NCI-H526 (cell line): ENCODE measurements around the gene ANKRD36C.
"Not testable (repeated sequence)": the region's sequence is repeated elsewhere in the genome, so short reads cannot be mapped to it uniquely, and the experiment has no call there.

Experiments used
- DNase-seq, 2 experiments: peaks; one replicate each; lab custom pipeline; 2025; lab: John Stamatoyannopoulos, UW

Gene ANKRD36C

DNA sequence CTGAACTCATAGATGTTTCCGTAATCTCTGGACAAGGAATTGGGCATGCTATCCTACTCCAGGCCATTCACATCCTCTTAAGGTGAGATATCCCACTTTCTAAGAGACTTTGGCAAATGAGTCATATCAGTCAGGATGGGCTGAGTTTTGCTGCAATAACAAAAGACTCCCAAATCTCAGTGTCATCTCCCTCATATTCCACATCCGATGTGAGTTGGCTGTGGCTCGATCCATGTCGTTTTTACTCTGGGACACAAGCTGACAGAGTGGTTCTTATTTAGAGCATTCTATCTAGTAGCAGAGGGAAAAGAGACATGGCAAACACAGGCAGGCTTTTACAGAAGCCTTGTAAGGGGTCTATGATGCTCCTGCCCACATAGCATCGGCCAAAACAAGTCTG is 14.6 kb upstream of the ANKRD36C start:
- not testable (repeated sequence) for DNase-seq

GRCh38 chr2:95992520-95993272 is 1.1 kb upstream of the ANKRD36C start:
- not testable (repeated sequence) for DNase-seq

- DNase-seq, result not testable (repeated sequence)
Observed at GRCh38 chr2:95992102-95992501, 478 bp upstream of the ANKRD36C start.

- DNase-seq, result not testable (repeated sequence)
Observed at GRCh38 chr2:95990884-95991283, 740 bp downstream of the ANKRD36C start.

- DNase-seq, result not testable (repeated sequence)
Observed at GRCh38 chr2:95951662-95952061, 40.0 kb downstream of the ANKRD36C start.

DNA sequence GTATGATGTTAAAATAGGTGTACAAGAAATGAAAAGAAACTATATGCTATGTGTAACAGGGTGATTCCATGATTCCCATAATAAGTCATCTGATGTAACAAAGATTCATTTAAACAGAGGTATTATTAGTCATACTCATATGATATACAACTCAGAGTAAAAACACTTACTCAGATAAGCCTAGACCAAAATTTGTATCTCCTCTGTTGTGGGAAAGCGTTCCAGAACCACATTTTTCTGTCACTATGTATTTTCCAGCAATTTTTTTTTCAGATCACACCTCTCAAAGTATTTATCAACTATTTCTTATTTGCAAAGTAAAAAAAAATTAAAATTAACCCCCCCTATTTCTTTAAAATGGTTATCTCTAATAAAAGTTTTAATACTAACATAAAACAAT is 43.6 kb downstream of the ANKRD36C start:
- not testable (repeated sequence) for DNase-seq

DNA sequence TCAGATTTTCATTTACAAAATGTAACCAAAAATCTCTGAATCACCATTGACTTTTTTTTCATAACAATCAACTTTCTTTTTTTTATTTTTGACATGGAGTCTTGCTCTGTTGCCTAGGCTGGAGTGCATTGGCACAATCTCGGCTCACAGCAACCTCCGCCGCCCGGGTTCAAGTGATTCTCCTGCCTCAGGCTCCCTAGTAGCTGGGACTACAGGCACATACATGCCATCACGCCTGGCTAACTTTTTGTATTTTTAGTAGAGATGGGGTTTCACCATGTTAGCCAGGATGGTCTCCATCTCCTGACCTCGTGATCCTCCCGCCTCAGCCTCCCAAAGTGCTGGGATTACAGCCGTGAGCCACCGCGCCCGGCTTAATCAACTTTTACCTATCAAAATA is 51.7 kb downstream of the ANKRD36C start:
- not testable (repeated sequence) for DNase-seq

GRCh38 chr2:95930740-95931139 is 60.9 kb downstream of the ANKRD36C start:
- DNase-seq, result not testable (repeated sequence)

DNA sequence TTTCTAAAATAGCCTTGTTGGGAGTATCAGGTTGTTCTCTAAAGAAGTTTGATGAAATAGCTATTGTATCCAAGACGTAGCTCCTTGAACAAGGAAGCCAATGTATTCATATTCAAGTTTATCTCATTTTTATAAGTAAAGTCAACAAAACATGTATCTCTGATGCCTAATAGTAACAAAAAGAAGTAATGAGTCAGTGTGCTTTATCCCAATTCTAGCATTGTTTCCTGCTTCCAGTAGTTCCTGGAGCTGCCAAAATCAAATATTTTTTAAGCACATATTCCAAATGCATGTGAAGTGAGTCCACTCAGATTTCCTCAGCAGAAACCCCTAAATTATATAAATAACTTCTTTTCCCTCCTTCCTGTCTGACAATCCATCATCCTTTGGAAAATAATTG is 74.6 kb downstream of the ANKRD36C start:
- not testable (repeated sequence) for DNase-seq

GRCh38 chr2:95915131-95915530 is 76.5 kb downstream of the ANKRD36C start:
- not testable (repeated sequence) for DNase-seq

DNA sequence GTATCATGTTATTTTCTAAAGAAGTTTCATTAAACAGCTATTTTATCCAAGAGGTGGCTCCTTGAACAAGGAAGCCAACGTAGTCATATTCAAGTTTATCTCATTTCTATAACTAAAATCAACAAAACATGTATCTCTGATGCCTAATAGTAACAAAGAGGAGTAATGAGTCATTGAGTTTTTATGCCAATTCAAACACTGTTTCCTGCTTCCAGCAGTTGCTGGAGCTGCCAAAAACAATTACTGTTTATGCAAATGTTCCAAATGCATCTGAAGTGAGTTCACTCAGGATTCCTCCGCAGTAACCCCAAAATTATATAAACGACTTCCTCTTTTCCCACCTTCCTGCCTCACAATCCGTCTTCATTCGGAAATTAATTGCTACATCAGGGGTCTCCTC is 80.2 kb downstream of the ANKRD36C start:
- not testable (repeated sequence) for DNase-seq

DNA sequence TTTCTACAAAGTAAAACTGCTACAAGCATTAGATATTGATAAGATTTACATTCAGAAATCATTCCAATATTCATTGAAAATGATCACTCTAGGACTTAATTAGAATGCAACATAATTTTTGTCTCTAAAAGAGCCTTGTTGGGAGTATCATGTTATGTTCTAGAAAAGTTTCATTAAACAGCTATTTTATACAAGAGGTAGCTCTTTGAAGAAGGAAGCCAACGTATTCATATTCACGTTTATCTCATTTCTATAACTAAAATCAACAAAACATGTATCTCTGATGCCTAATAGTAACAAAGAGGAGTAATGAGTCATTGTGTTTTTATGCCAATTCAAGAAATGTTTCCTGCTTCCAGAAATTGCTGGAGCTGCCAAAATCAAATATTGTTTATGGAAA is 97.2 kb downstream of the ANKRD36C start:
- DNase-seq, result not testable (repeated sequence)

DNA sequence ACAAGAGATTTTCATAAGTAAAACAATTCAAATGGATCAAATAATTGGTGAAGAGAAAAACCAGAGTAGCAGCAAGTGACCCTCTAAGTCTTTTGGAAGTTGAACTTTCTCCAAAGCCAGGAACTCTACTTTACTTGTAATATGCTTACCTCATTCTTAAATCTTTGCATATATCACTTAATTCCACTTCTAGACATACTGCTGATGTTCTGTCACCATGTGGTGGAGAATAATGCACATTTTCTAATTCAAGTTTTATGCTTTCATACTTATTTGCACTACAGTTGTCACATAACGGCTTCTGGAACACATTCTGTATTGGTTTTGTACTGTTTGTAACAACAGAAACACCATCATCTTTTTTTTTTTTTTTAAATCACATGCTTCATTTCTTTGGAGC is 123.7 kb downstream of the ANKRD36C start:
- DNase-seq, result not testable (repeated sequence)

GRCh38 chr2:95867047-95867677 is 124.5 kb downstream of the ANKRD36C start:
- DNase-seq, result not testable (repeated sequence)

DNA sequence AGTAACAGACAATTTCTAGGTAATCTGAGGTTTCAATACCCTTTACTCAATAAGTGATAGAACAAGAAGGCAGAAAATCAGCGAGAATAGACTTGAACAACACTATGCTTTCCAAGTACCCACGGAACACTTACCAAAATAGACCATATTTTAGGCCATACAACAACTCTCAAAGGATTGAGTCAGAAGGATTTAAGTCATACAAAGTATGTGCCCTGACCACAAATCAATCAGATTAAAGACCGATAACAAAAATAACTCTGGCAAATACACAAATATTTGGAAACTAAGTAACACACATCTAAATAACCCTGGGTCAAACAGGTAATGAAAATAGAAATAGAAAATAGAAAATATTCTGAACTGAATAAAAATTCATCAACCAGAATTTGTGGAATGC is 129.5 kb downstream of the ANKRD36C start:
- not testable (repeated sequence) for DNase-seq

- no peak for DNase-seq
Observed at GRCh38 chr2:95836151-95836550, 155.5 kb downstream of the ANKRD36C start.

DNA sequence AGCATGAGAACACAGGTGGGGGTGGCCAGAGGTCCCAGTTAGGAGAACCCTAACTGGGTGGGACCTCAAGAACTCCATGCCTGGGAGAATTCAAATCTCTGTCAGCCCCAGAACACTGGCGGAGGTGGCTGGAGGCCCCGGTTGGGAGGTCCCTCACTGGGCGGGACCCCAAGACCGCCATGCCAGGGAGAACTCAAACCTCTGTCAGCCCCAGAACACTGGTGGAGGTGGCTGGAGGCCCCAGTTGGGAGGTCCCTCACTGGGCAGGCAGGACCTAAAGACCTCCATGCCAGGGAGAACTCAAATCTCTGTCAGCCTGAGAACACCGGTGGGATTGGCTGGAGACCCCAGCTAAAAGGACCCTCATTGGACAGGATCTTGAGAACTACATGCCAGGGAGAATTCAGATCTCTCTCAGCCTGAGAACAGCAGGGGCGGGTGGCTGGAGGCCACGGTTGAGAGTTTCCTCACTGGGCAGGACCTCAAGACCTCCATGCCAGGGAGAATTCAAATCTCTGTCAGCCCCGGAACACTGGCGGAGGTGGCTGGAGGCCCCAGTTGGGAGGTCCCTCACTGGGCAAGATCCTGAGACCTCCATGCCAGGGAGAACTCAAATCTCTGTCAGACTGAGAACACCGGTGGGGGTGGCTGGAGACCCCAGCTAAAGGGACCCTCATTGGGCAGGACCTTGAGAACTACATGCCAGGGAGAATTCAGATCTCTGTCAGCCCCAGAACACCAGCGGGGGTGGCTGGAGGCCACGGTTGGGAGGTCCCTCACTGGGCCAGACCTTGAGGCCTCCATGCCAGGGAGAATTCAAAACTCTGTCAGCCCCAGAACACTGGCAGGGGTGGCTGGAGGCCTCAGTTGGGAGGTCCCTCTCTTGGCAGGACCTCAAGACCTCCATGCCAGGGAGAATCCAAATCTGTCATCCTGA is 157.3 kb downstream of the ANKRD36C start:
- not testable (repeated sequence) for DNase-seq

- DNase-seq, result not testable (repeated sequence)
Observed at GRCh38 chr2:95824218-95824617, 167.4 kb downstream of the ANKRD36C start.

- not testable (repeated sequence) for DNase-seq
Observed at GRCh38 chr2:95817521-95817920, 174.1 kb downstream of the ANKRD36C start.

- not testable (repeated sequence) for DNase-seq
Observed at GRCh38 chr2:95813311-95813710, 178.3 kb downstream of the ANKRD36C start.

GRCh38 chr2:95799892-95800291 is 191.7 kb downstream of the ANKRD36C start:
- DNase-seq, result no peak
